HG03108 (cell line): ENCODE data around the gene RTP1.
"Not testable (repeated sequence)": the region's sequence is repeated elsewhere in the genome, so short reads cannot be mapped to it uniquely, and the experiment has no call there.

ENCODE experiments used
- ATAC-seq: cut with Tn5 transposase; IDR thresholded peaks from one replicate; pipeline ENCODE4 v1.9.1; 2021; ENCODE audit warnings: moderate library complexity; ENCODE audit not compliant: unreplicated experiment

RTP1 gene

DNA sequence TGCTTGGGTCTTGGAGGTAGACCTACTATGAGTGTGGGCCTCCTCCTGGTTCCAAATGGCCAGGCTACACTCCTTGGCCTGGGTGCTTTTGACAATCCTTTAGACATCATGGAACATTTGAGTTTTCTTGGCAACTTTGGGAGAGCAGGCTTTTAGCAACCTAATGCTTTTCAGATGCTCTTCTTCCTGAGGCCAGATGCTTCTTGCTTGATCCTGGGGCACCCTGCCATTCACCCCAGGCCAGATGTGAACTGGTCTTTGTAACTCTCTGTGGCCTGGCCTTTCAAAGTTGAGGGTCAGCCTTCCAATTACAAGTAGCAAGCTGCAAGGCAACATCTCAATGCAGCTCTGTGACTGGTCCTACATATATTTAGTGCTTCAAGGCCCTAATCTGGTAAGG is 40.5 kb downstream of the RTP1 start:
- ATAC-seq: no peak

GRCh38 chr3:187238239-187238638 is 41.0 kb downstream of the RTP1 start:
- no peak for ATAC-seq

GRCh38 chr3:187238835-187239234 is 41.5 kb downstream of the RTP1 start:
- ATAC-seq: not testable (repeated sequence)

DNA sequence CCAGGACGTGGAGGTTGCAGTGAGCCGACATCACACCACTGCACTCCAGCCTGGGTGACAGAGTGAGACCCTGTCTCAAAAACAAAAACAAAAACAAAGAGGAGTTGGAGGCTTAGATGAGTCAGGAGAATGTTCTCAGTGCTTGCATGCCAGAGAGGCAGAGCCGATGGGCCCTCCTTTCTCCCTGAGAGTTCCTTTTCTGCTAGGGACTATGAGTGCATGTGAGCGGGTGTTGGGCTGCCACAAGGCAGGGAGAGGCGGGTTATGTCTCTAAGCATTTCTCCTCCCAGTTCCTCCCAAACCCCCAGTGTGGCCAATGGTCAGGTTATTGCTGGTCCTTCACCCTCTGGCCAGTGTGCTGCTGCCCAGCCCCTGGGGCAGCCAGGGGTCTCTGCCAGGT is 45.1 kb downstream of the RTP1 start:
- no peak for ATAC-seq

DNA sequence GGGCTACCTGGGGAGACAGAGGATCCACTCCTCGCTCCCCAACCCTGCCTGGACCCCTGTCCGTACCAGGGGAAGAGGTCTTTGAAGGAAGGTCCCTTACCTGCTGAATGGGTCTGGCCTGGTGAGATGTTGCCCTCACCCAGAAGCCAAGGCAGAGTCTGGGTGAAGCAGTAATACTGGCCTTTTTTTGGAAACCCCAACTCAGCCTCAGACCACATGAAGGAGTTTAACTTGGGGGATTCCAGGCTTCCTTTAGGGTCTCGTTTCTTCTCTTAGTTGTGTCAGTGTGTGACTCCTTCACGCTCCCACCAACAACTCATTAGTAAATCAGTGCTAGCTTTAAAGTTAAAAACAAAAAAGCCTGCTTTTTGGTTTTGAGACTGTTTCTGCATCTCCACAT is 45.6 kb downstream of the RTP1 start:
- ATAC-seq: no peak

GRCh38 chr3:187243933-187244524 is 46.7 kb downstream of the RTP1 start:
- no peak for ATAC-seq

- no peak for ATAC-seq
These were observed 50.1 kb downstream of the RTP1 start for GRCh38 chr3:187247398-187247797.
